Measurements from ENCODE around the gene HOXB6. TPM values are rescaled to one million over a fixed set of nuclear protein-coding genes. Genes with fewer than 3 reads are reported as not detected.

HOXB6 gene
- polyA plus RNA-seq, 2 of the 4 experiments (the other 2 are of a cell fraction), result 10.2 to 14.7 TPM

DNA sequence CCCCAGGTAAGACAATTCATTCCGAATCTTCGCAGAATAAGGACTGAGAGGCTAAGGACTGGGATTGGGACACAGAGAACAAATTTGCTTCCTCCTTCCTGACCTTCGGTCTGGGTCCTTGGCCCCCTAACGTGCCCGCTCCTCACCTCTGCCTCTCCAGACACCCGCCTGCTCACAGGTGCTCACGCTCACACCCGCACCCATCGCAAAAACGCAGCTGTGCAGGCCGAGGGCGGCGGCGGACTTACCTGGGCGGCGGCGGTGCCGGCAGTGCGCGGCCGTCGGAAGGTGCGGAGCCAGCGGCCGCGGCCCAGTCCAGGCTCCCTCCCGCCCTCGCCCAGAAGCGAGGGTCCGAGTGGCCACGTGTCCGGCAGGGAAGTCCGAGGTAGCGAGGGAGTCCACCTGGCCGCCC is 28.5 kb upstream of the HOXB6 start:
- H3K4me2 ChIP-seq, result no peak overlapping the region
- CTCF ChIA-PET, result interaction anchor here (1.1 to 2.3 kb wide), 5 partner anchors 14 to 246 kb away, joined by 3 to 19 read pairs (median 5); no protein-coding TSS in a partner anchor
- POLR2A ChIA-PET, result no interaction called here
- no peak for DNase-seq (ENCODE audit: low read depth in 1 of 2, low spot score in 1 of 2)
- H3K9me3 ChIP-seq, result no peaks in the 10 kb centered on the region
- no peak for FAIRE-seq
- H3K27ac ChIP-seq, result no peak overlapping the region
- no peak overlapping the region for H3K4me3 ChIP-seq
- no peak for ATAC-seq
- TF ChIP-seq GATA3 (IDR thresholded peaks at IDR 0.05; ENCODE audit: borderline replicate concordance) (no peak), FOXS1 (CRISPR knock-in tag; IDR thresholded peaks at IDR 0.05) (no peak), EP300 (IDR thresholded peaks at IDR 0.05) (no peak), ZNF302 (CRISPR knock-in tag; IDR thresholded peaks at IDR 0.05) (no peak), HOXB13 (CRISPR knock-in tag; IDR thresholded peaks at IDR 0.05; ENCODE audit: low read depth) (no peak), POLR2AphosphoS2 (conservative IDR thresholded peaks at IDR 0.05; ENCODE audit: low read length) (no peak), RFX5 (IDR thresholded peaks at IDR 0.05) (no peak), HEYL (CRISPR knock-in tag; IDR thresholded peaks at IDR 0.05) (no peak), NPAS2 (CRISPR knock-in tag; IDR thresholded peaks at IDR 0.05; ENCODE audit: borderline replicate concordance) (no peak), RARB (CRISPR knock-in tag; IDR thresholded peaks at IDR 0.05) (no peak)
- TF ChIP-seq, protein P1, sequence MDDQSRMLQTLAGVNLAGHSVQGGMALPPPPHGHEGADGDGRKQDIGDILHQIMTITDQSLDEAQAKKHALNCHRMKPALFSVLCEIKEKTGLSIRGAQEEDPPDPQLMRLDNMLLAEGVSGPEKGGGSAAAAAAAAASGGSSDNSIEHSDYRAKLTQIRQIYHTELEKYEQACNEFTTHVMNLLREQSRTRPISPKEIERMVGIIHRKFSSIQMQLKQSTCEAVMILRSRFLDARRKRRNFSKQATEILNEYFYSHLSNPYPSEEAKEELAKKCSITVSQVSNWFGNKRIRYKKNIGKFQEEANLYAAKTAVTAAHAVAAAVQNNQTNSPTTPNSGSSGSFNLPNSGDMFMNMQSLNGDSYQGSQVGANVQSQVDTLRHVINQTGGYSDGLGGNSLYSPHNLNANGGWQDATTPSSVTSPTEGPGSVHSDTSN (IDR thresholded peaks at IDR 0.05), result no peak
- TF ChIP-seq, protein P2, sequence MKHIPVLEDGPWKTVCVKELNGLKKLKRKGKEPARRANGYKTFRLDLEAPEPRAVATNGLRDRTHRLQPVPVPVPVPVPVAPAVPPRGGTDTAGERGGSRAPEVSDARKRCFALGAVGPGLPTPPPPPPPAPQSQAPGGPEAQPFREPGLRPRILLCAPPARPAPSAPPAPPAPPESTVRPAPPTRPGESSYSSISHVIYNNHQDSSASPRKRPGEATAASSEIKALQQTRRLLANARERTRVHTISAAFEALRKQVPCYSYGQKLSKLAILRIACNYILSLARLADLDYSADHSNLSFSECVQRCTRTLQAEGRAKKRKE (CRISPR knock-in tag; IDR thresholded peaks at IDR 0.05; ENCODE audit: low read depth), result no peak
- WGBS (ENCODE audit: missing lambda C conversion rate), result 94% methylated on average over 34 of the region's 35 CpGs
- H3K4me1 ChIP-seq, result peaks cover 32% of the 10 kb centered on the region

DNA sequence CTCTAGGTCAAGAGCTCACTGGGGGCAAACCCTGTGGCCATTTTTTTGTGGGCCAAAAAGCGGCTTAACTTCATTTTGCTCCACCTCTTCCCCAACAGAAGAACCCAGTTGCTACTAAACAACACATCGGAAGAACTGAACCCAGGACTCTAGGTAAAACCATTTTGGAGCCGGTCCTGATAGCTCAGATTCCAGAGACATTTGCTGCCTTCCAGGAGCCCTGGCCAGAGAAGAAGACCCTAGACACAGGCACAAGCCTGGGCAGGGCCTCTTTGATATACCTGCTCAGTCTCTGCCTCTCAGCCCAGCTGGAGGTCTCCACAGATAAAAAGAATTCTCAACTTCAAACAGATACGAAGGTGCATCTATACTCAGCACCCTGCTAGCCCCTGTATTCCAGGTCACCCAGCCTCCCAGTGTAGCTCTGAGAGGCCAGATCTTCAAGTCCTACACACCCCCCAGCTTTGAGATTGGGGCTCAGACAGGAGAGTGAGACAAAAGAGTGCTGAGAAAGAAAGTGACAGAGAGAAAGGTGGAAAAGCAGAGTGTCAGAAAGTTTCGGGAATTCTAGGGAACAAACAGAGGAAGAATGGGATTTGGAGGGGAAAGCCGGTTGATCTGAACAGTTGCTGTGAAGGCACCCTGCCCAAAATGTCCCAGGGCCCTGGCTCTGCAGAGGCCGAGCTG is 27.9 kb upstream of the HOXB6 start:
- no peak for ATAC-seq
- 91% methylated on average over 7 of the region's 7 CpGs for WGBS (ENCODE audit: missing lambda C conversion rate)
- no peak for DNase-seq (ENCODE audit: low read depth in 1 of 2, low spot score in 1 of 2)
- no peak for FAIRE-seq
- Histone ChIP-seq H3K4me2 (no peak overlapping the region), H3K9me3 (no peaks in the 10 kb centered on the region), H3K4me3 (no peak overlapping the region), H3K4me1 (peaks cover 27% of the 10 kb centered on the region), H3K27ac (no peak overlapping the region)
- ChIA-PET CTCF (interaction anchor here (1.1 to 2.3 kb wide), 8 partner anchors 10 to 246 kb away, joined by 3 to 19 read pairs (median 5); no protein-coding TSS in a partner anchor), POLR2A (no interaction called here)
- TF ChIP-seq FOSL2 (IDR thresholded peaks at IDR 0.05), result no peak
- TF ChIP-seq FOSL2 (CRISPR knock-in tag; IDR thresholded peaks at IDR 0.05), result no peak
- TF ChIP-seq, protein P3, sequence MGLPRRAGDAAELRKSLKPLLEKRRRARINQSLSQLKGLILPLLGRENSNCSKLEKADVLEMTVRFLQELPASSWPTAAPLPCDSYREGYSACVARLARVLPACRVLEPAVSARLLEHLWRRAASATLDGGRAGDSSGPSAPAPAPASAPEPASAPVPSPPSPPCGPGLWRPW (IDR thresholded peaks at IDR 0.05), result no peak
- TF ChIP-seq, protein P4, sequence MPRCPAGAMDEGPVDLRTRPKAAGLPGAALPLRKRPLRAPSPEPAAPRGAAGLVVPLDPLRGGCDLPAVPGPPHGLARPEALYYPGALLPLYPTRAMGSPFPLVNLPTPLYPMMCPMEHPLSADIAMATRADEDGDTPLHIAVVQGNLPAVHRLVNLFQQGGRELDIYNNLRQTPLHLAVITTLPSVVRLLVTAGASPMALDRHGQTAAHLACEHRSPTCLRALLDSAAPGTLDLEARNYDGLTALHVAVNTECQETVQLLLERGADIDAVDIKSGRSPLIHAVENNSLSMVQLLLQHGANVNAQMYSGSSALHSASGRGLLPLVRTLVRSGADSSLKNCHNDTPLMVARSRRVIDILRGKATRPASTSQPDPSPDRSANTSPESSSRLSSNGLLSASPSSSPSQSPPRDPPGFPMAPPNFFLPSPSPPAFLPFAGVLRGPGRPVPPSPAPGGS (IDR thresholded peaks at IDR 0.05), result no peak
- TF ChIP-seq ESRRA (IDR thresholded peaks at IDR 0.05; ENCODE audit: borderline replicate concordance, low read length), result no peak
- no peak for TF ChIP-seq MAZ (IDR thresholded peaks at IDR 0.05; ENCODE audit: borderline replicate concordance, low read depth, low read length)
- no peak for TF ChIP-seq NFE2L2 (conservative IDR thresholded peaks at IDR 0.05; ENCODE audit: low read length)
- TF ChIP-seq, protein P5, sequence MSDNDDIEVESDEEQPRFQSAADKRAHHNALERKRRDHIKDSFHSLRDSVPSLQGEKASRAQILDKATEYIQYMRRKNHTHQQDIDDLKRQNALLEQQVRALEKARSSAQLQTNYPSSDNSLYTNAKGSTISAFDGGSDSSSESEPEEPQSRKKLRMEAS (IDR thresholded peaks at IDR 0.05), result no peak
- TF ChIP-seq, protein P6, sequence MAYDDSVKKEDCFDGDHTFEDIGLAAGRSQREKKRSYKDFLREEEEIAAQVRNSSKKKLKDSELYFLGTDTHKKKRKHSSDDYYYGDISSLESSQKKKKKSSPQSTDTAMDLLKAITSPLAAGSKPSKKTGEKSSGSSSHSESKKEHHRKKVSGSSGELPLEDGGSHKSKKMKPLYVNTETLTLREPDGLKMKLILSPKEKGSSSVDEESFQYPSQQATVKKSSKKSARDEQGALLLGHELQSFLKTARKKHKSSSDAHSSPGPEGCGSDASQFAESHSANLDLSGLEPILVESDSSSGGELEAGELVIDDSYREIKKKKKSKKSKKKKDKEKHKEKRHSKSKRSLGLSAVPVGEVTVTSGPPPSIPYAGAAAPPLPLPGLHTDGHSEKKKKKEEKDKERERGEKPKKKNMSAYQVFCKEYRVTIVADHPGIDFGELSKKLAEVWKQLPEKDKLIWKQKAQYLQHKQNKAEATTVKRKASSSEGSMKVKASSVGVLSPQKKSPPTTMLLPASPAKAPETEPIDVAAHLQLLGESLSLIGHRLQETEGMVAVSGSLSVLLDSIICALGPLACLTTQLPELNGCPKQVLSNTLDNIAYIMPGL (CRISPR knock-in tag; IDR thresholded peaks at IDR 0.05; ENCODE audit: borderline replicate concordance), result no peak

Measured in A549 (cell line).